Small intestine (tissue), 7 donors: ENCODE measurements around the gene FAM83G. TPM values are rescaled to one million over a fixed set of nuclear protein-coding genes. Genes with fewer than 3 reads are reported as not detected.
"Not testable (repeated sequence)": the region's sequence is repeated elsewhere in the genome, so short reads cannot be mapped to it uniquely, and the experiment has no call there.

Source experiments
- DNase-seq, 2 donors: peaks; one replicate each; pipeline versions ENCODE4 v3.0.0 to v3.0.0-alpha.2; 2013
- FAIRE-seq: peaks from 2 replicates; lab custom pipeline; 2012; peaks lifted over from hg19 to GRCh38; lab: Jason Lieb, UNC
- H3K27ac ChIP-seq, 3 donors: one replicate each; pipeline ENCODE4 v1.5.1; 2013; ENCODE audit warnings: low read length in 2 of 3, mild to moderate bottlenecking in 2 of 3, control low read depth in 1 of 3, inconsistent platforms in 1 of 3, low read depth in 1 of 3, moderate library complexity in 1 of 3
- H3K27me3 ChIP-seq, 3 donors: one replicate each; pipeline ENCODE4 v1.6.1; 2013; ENCODE audit warnings: low read length in 3 of 3, inconsistent platforms in 1 of 3; ENCODE audit not compliant: control insufficient read depth in 3 of 3, insufficient read depth in 3 of 3
- H3K36me3 ChIP-seq, 3 donors: one replicate each; pipeline ENCODE4 v1.6.1; 2013; ENCODE audit warnings: low read length in 3 of 3, inconsistent platforms in 1 of 3, low read depth in 1 of 3, mild to moderate bottlenecking in 1 of 3, moderate library complexity in 1 of 3; ENCODE audit not compliant: control insufficient read depth in 3 of 3, insufficient read depth in 2 of 3
- H3K4me1 ChIP-seq, 3 donors: one replicate each; pipeline ENCODE4 v1.6.1; 2013; ENCODE audit warnings: low read length in 2 of 3, inconsistent platforms in 1 of 3, low read depth in 1 of 3, mild to moderate bottlenecking in 1 of 3, moderate library complexity in 1 of 3; ENCODE audit not compliant: control insufficient read depth in 3 of 3, insufficient read depth in 2 of 3
- H3K4me3 ChIP-seq, 3 donors: one replicate each; pipeline ENCODE4 v1.5.1; 2013; ENCODE audit warnings: low read length in 3 of 3, control low read depth in 1 of 3, inconsistent platforms in 1 of 3, low read depth in 1 of 3, mild to moderate bottlenecking in 1 of 3, moderate library complexity in 1 of 3
- H3K9me3 ChIP-seq, 2 donors: one replicate each; pipeline ENCODE4 v1.6.1; 2013; ENCODE audit warnings: low read depth in 1 of 2, low read length in 1 of 2; ENCODE audit not compliant: control insufficient read depth in 2 of 2, insufficient read depth in 1 of 2
- WGBS, 3 donors: extraction: QIAGEN DNeasy Blood & Tissue Kit; methylation state at CpG; one replicate each; pipeline ENCODE4 v1.1.7; 2013; 5-methylcytosine and 5-hydroxymethylcytosine counted together
- polyA plus RNA-seq, 4 donors: library from polyadenylated mRNA; stranded (reverse) in 3 of 4; unstranded in 1 of 4; fragments of 200-250 nt in 3 of 4; fragments of 120-200 nt in 1 of 4; gene quantifications; one replicate each; pipeline versions ENCODE4 v1.2.1 to v1.2.3, GENCODE V29; 2013
- donor health status: healthy with polysubstance abuse.
- donor health status: control.
- donor health status: control.
- donor health status: Bipolar disorder and iron deficiency.
- donor health status: healthy.

FAM83G gene
- polyA plus RNA-seq, 4 donors, result 17.1 to 37.3 (median 29.1) TPM

GRCh38 chr17:19030771-19031449 lies 26.3 kb upstream of the FAM83G start:
- not testable (repeated sequence) for DNase-seq, H3K27me3 ChIP-seq, H3K27ac ChIP-seq, H3K4me1 ChIP-seq, H3K9me3 ChIP-seq, FAIRE-seq, H3K4me3 ChIP-seq, H3K36me3 ChIP-seq
- 80 to 100% (median 96%) methylated on average over 1 to 2 of the region's 5 CpGs for WGBS, 3 donors

DNA sequence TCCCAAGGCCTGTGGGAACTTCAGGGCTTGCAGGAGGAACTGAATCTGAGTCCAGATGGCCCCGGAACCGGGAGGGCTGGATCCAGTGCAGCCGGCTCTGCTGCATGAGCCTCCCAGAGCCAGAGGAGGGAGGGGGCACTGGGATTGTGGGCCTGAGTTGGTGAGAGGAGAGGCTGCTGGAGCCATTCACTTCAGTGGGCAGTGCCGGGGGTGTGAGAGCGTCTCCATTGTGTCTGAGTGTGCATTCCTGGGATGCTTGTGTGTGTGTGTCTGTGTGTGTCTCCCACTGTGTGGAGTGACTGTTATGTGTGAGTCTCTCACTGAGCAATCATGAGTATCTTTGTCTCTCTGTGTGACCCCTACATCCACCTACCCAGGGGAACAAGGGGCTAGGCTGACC lies 25.2 kb upstream of the FAM83G start:
- H3K9me3 ChIP-seq, H3K27me3 ChIP-seq, H3K36me3 ChIP-seq, DNase-seq, H3K27ac ChIP-seq, H3K4me1 ChIP-seq, FAIRE-seq, H3K4me3 ChIP-seq: not testable (repeated sequence)
- 60% methylated on average over 2 of the region's 5 CpGs; no CpG with 5 or more reads in 2 of the 3 donors for WGBS, 3 donors

DNA sequence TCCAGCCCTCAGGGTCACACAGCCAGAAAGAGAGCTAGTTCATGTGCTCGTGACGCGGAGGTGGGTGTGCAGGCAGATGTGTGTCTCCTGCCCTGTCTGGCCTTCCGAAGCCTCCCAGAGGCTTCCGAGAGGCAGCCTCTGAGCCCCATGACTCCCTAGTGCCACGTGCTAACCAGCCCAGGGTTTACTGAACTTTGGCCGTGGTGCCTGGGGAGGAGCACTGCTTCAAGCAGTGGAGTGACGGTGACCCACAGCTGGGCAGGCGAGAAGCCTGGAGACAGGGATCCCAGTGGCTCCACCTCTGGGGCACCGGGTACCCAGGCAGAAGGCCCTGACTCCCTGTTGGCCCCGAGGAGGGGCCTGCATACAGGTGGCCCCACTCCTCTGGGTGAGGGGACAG lies 24.1 kb upstream of the FAM83G start:
- not testable (repeated sequence) for H3K36me3 ChIP-seq, H3K9me3 ChIP-seq, H3K27me3 ChIP-seq, FAIRE-seq, DNase-seq, H3K4me1 ChIP-seq, H3K4me3 ChIP-seq, H3K27ac ChIP-seq
- WGBS, 3 donors, result no CpG with 5 or more reads among the region's 11 CpGs

GRCh38 chr17:19024101-19025078 lies 19.8 kb upstream of the FAM83G start:
- H3K36me3 ChIP-seq, result no peaks in the 10 kb centered on the region
- no peak overlapping the region for H3K27ac ChIP-seq
- H3K27me3 ChIP-seq, result no peaks in the 10 kb centered on the region
- no peak overlapping the region for H3K4me3 ChIP-seq
- 80% methylated on average over 22 of the region's 22 CpGs for WGBS, 3 donors
- DNase-seq (no peak), FAIRE-seq (no peak)
- peaks cover 0 to 2% (median 0%) of the 10 kb centered on the region in 3 donors for H3K4me1 ChIP-seq
- no peaks in the 10 kb centered on the region for H3K9me3 ChIP-seq

DNA sequence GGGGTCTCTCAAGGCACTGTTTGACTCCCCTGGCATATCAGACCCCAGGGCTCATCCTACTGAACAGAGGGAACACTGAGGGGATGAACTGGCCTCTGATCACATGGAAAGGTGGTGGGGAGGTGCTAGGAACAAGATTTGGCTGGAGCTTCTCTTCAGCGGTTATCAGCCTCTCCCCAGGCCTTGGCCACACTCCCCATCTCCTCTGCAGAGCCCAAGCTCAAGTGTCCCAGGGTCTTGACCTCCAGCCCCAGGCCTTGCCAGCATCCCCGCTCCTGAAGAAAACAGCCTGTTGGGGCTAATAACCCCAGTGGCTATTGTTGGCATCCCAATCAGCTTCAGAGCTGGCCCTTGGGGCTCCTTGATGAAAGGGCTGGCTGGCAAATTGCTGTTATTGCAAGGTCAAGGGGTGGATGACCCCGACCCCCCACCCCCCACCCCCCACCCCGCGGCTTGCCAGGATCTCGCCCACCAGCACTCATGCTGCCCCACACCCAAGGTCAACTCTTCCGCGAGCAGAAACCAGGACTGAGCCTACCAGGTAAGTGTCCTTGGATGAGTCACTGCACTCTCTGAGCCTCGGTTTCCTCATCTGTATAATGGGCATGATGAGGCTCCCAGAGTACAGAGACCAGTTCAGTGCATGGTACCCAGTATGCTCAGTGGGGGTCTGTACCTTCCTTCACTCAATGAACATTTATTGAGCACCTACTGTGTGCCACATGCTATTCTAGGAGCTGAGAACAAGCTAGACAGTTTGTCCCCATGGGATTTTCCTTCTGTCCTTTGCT lies 18.8 kb upstream of the FAM83G start:
- DNase-seq (no peak), FAIRE-seq (no peak)
- H3K4me3 ChIP-seq, result no peak overlapping the region
- no peaks in the 10 kb centered on the region for H3K27me3 ChIP-seq
- H3K27ac ChIP-seq, result no peak overlapping the region
- H3K36me3 ChIP-seq, result no peaks in the 10 kb centered on the region
- WGBS, 3 donors, result 79 to 92% (median 84%) methylated on average over 9 of the region's 9 CpGs
- no peaks in the 10 kb centered on the region for H3K9me3 ChIP-seq
- H3K4me1 ChIP-seq, result peaks cover 0 to 5% (median 0%) of the 10 kb centered on the region in 3 donors

GRCh38 chr17:19022747-19023146 lies 18.2 kb upstream of the FAM83G start:
- WGBS, 3 donors, result 87 to 94% (median 92%) methylated on average over 6 of the region's 6 CpGs
- H3K4me1 ChIP-seq, result peaks cover 0 to 5% (median 0%) of the 10 kb centered on the region in 3 donors
- no peak for FAIRE-seq

DNA sequence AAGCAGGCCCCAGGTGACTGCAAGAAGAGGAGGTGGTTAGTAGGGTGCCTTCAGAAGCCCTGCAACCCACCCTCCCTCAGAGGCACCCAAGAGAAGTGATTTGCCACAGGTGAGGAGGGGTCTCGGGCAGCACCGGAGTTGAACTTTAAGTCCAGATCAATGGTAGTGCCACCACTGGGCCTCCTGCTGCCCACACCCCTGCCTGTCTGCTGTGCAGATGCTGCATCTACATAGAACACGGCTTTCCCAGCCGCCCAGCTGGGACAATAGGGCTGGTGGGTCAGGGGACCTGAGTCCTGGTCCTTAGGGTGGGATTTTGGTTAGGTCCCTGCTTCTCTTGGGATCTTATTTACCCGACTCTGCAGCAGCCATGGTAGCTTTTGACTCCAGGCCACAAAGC lies 17.6 kb upstream of the FAM83G start:
- 90 to 93% (median 92%) methylated on average over 5 of the region's 5 CpGs for WGBS, 3 donors
- Histone ChIP-seq H3K36me3 (no peaks in the 10 kb centered on the region), H3K9me3 (no peaks in the 10 kb centered on the region), H3K4me3 (no peak overlapping the region), H3K27me3 (no peaks in the 10 kb centered on the region), H3K27ac (no peak overlapping the region), H3K4me1 (peaks cover 0 to 5% (median 0%) of the 10 kb centered on the region in 3 donors)
- DNase-seq (no peak), FAIRE-seq (no peak)

More at GRCh38 chr17:19022747-19023146, 18.2 kb upstream of the FAM83G start:
- DNase-seq, result no peak
- Histone ChIP-seq H3K9me3 (no peaks in the 10 kb centered on the region), H3K36me3 (no peaks in the 10 kb centered on the region), H3K27me3 (no peaks in the 10 kb centered on the region), H3K27ac (no peak overlapping the region), H3K4me3 (no peak overlapping the region)

DNA sequence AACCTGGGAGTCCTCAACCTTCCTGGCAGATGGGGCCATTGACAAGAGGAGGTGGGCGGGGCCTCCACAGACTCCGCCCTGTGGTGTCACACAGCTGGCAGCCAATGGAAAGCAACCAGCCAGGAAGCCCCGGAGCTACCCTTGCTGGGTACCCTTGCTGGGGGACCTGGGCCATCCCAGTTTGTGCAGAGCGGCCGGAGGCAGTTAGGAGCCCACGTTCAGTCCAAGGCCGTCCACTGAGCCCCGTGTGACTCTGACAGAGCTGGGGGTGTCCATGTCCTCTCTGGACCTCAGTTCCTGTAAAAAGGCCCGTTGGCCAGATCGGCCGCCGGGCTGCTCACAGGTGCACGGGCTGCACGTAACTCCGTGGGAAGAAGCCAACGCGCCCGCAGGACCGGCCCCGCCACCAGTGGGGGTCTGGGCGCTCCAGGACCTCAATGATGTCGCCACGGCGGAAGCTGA lies 17.1 kb upstream of the FAM83G start:
- H3K4me1 ChIP-seq, result peaks cover 0 to 5% (median 0%) of the 10 kb centered on the region in 3 donors
- H3K27ac ChIP-seq, result no peak overlapping the region
- H3K4me3 ChIP-seq, result no peak overlapping the region
- DNase-seq (no peak), FAIRE-seq (no peak)
- no peaks in the 10 kb centered on the region for H3K9me3 ChIP-seq
- H3K27me3 ChIP-seq, result no peaks in the 10 kb centered on the region
- no peaks in the 10 kb centered on the region for H3K36me3 ChIP-seq
- WGBS, 3 donors, result 92 to 94% (median 93%) methylated on average over 24 of the region's 24 CpGs
